ENCODE results near the gene RPS6KA2. TPM values are rescaled to one million over a fixed set of nuclear protein-coding genes. Genes with fewer than 3 reads are reported as not detected.

The RPS6KA2 gene
- polyA plus RNA-seq, 1 donor (not counting 4 experiments of a cell fraction or from before 2014, with no cell fraction given), result 8.2 TPM

DNA sequence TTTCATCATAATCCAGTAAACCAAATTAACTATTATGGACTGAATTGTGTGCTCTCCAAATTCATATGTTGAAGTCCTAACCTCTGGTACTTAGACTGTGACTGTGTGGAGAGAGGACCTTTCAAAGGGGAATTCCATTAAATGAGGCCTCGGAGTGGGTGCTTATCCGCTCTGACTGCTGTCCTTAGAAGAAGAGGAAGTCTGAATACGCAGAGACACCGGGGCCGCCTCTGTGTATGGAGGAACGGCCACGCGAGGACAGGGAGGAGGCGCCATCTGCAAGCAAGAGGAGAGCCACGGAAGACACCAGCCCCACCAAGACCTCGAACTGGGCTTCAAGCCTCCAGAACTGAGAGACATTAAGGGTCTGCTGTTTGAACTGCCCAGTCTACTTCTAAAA lies 35.6 kb upstream of the RPS6KA2 start:
- H3K4me3 ChIP-seq (ENCODE audit: control insufficient read depth in 2 of 3, extremely low read depth in 1 of 3, insufficient read depth in 2 of 3, low read depth in 1 of 3, low read length in 3 of 3), result no peak overlapping the region
- no peak overlapping the region for H2AFZ ChIP-seq (ENCODE audit: control insufficient read depth, low read length)
- no peaks in the 10 kb centered on the region for H3K36me3 ChIP-seq (ENCODE audit: control insufficient read depth in 2 of 2, extremely low read depth in 1 of 2, insufficient read depth in 2 of 2, low read length in 2 of 2)
- no peaks in the 10 kb centered on the region for H3K4me1 ChIP-seq (ENCODE audit: control insufficient read depth, extremely low read depth, insufficient read depth, low read length)
- H3K9me3 ChIP-seq (ENCODE audit: control insufficient read depth, low read depth, low read length), result no peaks in the 10 kb centered on the region
- no peak for TF ChIP-seq EZH2 (IDR thresholded peaks at IDR 0.05; ENCODE audit: low read length)
- H4K20me1 ChIP-seq (ENCODE audit: control insufficient read depth, extremely low read depth, insufficient read depth, low read length), result no peaks in the 10 kb centered on the region
- no peaks in the 10 kb centered on the region for H3K27me3 ChIP-seq (ENCODE audit: control insufficient read depth, extremely low read depth, insufficient read depth, low read length)
- H3K4me2 ChIP-seq (ENCODE audit: control insufficient read depth, extremely low read depth, insufficient read depth, low read depth, low read length), result no peak overlapping the region
- dilution Hi-C loops (cut with MboI; ENCODE audit: extremely low pct_ligation_motif_present, low sequenced_read_pairs), result no loop called here
- H3K27ac ChIP-seq (ENCODE audit: control insufficient read depth, insufficient read depth, low read length), result no peak overlapping the region
- FAIRE-seq (no peak), DNase-seq (ENCODE audit: low read depth, low spot score) (no peak)
- no peak overlapping the region for H3K9ac ChIP-seq (ENCODE audit: control insufficient read depth, extremely low read depth, insufficient read depth, low read length)
- H3K79me2 ChIP-seq (ENCODE audit: control insufficient read depth, insufficient read depth, low read length), result no peaks in the 10 kb centered on the region
- H3K9me1 ChIP-seq (ENCODE audit: control insufficient read depth, extremely low read depth, insufficient read depth, low read length), result no peaks in the 10 kb centered on the region

DNA sequence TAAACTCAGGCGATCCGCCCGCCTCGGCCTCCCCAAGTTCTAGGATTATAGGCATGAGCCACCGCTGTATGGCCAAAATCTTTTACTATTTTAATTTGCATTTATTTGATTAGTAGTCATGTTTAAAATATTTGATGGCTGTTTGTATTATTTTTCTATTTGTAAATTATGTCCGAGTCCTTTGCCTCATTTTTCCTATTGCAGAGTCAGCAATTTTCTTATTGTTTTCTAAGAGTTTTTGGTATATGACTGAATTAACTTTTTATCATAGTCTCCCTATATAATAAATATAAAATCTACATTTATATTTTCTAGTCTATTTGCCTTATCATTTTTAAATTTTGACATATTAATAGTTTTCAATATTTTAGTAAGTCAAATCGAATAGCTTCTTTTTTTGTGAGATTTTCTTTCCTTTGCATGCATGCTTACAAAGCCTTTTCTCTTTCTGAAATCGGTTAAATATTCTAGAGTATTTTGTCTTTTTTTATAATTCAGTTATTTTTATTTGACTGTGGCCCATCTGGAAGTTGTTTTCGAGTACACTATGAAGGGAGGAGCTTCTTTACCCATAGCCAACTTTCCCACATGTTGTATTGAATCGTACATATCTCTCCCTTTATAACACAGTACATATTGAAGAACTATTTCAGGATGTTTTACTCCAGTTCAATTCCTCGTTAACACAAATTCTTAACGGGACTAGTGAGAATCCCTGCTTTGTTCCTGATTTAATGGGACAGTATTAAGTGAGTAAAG lies 34.5 kb upstream of the RPS6KA2 start:
- Histone ChIP-seq H3K79me2 (ENCODE audit: control insufficient read depth, insufficient read depth, low read length) (no peaks in the 10 kb centered on the region), H3K27me3 (ENCODE audit: control insufficient read depth, extremely low read depth, insufficient read depth, low read length) (no peaks in the 10 kb centered on the region), H2AFZ (ENCODE audit: control insufficient read depth, low read length) (no peak overlapping the region), H3K9me1 (ENCODE audit: control insufficient read depth, extremely low read depth, insufficient read depth, low read length) (no peaks in the 10 kb centered on the region), H3K9me3 (ENCODE audit: control insufficient read depth, low read depth, low read length) (no peaks in the 10 kb centered on the region), H3K36me3 (ENCODE audit: control insufficient read depth in 2 of 2, extremely low read depth in 1 of 2, insufficient read depth in 2 of 2, low read length in 2 of 2) (no peaks in the 10 kb centered on the region), H3K4me3 (ENCODE audit: control insufficient read depth in 2 of 3, extremely low read depth in 1 of 3, insufficient read depth in 2 of 3, low read depth in 1 of 3, low read length in 3 of 3) (no peak overlapping the region), H4K20me1 (ENCODE audit: control insufficient read depth, extremely low read depth, insufficient read depth, low read length) (no peaks in the 10 kb centered on the region), H3K27ac (ENCODE audit: control insufficient read depth, insufficient read depth, low read length) (no peak overlapping the region), H3K9ac (ENCODE audit: control insufficient read depth, extremely low read depth, insufficient read depth, low read length) (no peak overlapping the region), H3K4me2 (ENCODE audit: control insufficient read depth, extremely low read depth, insufficient read depth, low read depth, low read length) (no peak overlapping the region), H3K4me1 (ENCODE audit: control insufficient read depth, extremely low read depth, insufficient read depth, low read length) (no peaks in the 10 kb centered on the region)
- DNase-seq (ENCODE audit: low read depth, low spot score), result no peak
- TF ChIP-seq, protein P1, sequence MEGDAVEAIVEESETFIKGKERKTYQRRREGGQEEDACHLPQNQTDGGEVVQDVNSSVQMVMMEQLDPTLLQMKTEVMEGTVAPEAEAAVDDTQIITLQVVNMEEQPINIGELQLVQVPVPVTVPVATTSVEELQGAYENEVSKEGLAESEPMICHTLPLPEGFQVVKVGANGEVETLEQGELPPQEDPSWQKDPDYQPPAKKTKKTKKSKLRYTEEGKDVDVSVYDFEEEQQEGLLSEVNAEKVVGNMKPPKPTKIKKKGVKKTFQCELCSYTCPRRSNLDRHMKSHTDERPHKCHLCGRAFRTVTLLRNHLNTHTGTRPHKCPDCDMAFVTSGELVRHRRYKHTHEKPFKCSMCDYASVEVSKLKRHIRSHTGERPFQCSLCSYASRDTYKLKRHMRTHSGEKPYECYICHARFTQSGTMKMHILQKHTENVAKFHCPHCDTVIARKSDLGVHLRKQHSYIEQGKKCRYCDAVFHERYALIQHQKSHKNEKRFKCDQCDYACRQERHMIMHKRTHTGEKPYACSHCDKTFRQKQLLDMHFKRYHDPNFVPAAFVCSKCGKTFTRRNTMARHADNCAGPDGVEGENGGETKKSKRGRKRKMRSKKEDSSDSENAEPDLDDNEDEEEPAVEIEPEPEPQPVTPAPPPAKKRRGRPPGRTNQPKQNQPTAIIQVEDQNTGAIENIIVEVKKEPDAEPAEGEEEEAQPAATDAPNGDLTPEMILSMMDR (optimal IDR thresholded peaks at IDR 0.05 in 1 of 3, IDR thresholded peaks at IDR 0.05 in 1 of 3, conservative IDR thresholded peaks at IDR 0.05 in 1 of 3; ENCODE audit: extremely low read depth in 1 of 3, insufficient read depth in 2 of 3, low read length in 3 of 3), result no peak
- TF ChIP-seq EZH2 (IDR thresholded peaks at IDR 0.05; ENCODE audit: low read length), result no peak
- no peak for FAIRE-seq
- dilution Hi-C loops (cut with MboI; ENCODE audit: extremely low pct_ligation_motif_present, low sequenced_read_pairs), result no loop called here
